ENCODE measurements around the gene TPGS2.

DNA sequence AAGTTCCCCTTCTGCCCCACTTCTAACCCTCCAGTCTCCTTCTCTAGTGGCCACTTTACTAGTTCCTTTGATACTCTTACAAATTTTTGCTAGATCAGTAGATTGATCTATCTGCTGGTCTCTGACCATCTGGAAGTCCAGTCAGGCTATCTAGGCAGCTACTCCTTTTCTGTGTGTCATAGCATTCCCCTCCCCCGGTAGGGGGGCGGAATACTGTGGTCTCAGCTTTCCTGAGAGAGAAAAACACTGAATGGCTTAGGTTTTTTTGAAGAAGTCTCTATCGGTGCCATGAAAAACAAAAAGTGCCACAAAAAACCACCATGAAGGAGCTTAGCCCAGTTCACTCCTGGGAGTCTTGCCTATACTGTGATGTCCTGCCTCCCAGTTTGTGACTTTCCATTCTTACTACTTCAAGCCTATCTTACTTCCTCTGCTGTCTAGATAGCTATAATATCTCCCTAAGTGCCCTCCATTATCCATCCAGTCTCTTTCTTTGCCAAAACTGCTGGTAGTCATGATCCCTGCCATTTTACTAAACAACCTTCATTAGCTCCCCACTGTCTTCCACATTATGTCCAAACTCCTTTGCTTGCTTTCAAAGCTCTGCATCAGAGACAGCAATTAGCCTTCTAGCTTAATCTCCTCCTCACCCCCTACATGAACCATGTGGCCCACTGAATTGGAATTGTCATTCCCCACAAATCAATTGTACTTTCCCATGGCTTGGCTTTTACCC, 29.9 kb downstream of the TPGS2 start:
- TF ChIP-seq EZH2phosphoT487 (IDR thresholded peaks at IDR 0.05; ENCODE audit: insufficient read depth, low read depth) = no peak
- no peak for TF ChIP-seq EZH2 (IDR thresholded peaks at IDR 0.05; ENCODE audit: insufficient read depth, poor library complexity, severe bottlenecking)
